ENCODE measurements around the gene TRABD. TPM values are rescaled to one million over a fixed set of nuclear protein-coding genes. Genes with fewer than 3 reads are reported as not detected.
A peak's percentile ranks its signal among the peaks of the same experiment; 100 is the strongest.

Gene TRABD
- total RNA-seq, 1 donor from 2014 or later: 40.3 TPM

DNA sequence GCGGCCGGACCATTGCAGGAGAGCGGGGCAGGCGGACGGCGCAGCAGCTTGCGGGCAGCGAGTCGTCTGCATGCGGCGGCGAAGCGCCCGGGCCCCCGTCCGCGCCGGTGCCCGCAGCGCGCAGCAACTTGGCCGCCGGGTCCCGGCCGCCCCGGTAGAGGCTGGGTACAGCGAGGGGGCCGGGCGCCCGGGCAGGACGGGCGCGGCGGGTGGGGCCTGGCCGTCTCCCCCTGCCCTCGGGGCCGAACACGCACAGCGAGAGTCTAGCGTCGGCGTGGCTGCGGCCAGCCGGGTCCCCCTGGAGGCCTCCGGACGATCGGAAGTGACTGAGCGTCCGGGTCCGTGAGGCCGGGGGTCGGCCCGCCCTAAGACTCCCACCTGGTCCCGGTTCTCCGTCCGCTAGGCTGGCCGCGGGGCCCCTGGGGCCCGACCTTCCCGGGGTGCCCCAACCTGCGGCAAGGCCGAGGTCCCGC, 775 bp upstream of the TRABD start:
- no peaks in the 10 kb centered on the region for H3K27me3 ChIP-seq
- peaks cover 50% of the 10 kb centered on the region for H3K4me1 ChIP-seq
- H3K9me3 ChIP-seq: no peaks in the 10 kb centered on the region
- no peak for DNase-seq (ENCODE audit: extremely low spot score in 2 of 2)
- TF ChIP-seq POLR2A (IDR thresholded peaks at IDR 0.05) (no peak), POLR2AphosphoS5 (IDR thresholded peaks at IDR 0.05; ENCODE audit: insufficient read depth in 1 of 2, low read depth in 1 of 2) (no peak)
- TF ChIP-seq, protein P1, sequence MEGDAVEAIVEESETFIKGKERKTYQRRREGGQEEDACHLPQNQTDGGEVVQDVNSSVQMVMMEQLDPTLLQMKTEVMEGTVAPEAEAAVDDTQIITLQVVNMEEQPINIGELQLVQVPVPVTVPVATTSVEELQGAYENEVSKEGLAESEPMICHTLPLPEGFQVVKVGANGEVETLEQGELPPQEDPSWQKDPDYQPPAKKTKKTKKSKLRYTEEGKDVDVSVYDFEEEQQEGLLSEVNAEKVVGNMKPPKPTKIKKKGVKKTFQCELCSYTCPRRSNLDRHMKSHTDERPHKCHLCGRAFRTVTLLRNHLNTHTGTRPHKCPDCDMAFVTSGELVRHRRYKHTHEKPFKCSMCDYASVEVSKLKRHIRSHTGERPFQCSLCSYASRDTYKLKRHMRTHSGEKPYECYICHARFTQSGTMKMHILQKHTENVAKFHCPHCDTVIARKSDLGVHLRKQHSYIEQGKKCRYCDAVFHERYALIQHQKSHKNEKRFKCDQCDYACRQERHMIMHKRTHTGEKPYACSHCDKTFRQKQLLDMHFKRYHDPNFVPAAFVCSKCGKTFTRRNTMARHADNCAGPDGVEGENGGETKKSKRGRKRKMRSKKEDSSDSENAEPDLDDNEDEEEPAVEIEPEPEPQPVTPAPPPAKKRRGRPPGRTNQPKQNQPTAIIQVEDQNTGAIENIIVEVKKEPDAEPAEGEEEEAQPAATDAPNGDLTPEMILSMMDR (IDR thresholded peaks at IDR 0.05): no peak
- H3K4me3 ChIP-seq: peak overlapping the region; percentile 65 to 78
- peak overlapping the region; percentile 63 for H3K27ac ChIP-seq
- intact Hi-C loops (cut with DNase I): no loop called here
- no peaks in the 10 kb centered on the region for H3K36me3 ChIP-seq

DNA sequence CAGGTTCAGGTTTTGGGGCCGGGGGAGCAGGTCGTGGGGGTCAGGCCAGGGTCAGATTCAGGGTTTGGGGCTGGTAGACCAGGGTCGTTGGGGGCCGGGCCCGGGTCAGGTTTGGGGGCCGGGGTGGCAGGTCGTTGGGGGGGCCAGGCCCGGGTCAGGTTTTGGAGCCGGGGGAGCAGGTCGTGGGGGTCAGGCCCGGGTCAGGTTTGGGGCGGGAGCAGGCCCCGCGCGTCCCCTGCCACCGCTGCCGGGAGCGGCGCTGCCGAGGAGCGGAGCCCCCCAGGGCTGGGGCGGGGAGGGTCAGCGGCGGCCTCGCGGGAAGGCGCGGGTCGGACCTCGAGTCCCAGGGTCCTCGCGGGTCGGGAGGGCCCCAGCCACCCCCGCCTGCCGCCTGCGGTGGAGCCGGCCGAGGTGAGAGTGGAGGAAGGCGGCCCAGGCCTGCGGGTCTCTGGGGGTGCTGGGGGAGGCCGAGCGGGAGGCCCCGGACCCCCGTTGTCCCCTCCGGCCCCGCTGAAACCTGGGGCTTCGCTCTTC, 535 bp downstream of the TRABD start:
- H3K27me3 ChIP-seq: no peaks in the 10 kb centered on the region
- H3K9me3 ChIP-seq: no peaks in the 10 kb centered on the region
- no peaks in the 10 kb centered on the region for H3K36me3 ChIP-seq
- TF ChIP-seq POLR2AphosphoS5 (IDR thresholded peaks at IDR 0.05; ENCODE audit: insufficient read depth in 1 of 2, low read depth in 1 of 2): no peak
- TF ChIP-seq, protein P1 (IDR thresholded peaks at IDR 0.05): no peak
- no peak for TF ChIP-seq POLR2A (IDR thresholded peaks at IDR 0.05)
- peaks cover 62% of the 10 kb centered on the region for H3K4me1 ChIP-seq
- H3K27ac ChIP-seq: peak overlapping the region; percentile 75
- DNase-seq (ENCODE audit: extremely low spot score in 2 of 2): no peak
- H3K4me3 ChIP-seq: peak overlapping the region; percentile 65 to 78
- intact Hi-C loops (cut with DNase I): no loop called here

DNA sequence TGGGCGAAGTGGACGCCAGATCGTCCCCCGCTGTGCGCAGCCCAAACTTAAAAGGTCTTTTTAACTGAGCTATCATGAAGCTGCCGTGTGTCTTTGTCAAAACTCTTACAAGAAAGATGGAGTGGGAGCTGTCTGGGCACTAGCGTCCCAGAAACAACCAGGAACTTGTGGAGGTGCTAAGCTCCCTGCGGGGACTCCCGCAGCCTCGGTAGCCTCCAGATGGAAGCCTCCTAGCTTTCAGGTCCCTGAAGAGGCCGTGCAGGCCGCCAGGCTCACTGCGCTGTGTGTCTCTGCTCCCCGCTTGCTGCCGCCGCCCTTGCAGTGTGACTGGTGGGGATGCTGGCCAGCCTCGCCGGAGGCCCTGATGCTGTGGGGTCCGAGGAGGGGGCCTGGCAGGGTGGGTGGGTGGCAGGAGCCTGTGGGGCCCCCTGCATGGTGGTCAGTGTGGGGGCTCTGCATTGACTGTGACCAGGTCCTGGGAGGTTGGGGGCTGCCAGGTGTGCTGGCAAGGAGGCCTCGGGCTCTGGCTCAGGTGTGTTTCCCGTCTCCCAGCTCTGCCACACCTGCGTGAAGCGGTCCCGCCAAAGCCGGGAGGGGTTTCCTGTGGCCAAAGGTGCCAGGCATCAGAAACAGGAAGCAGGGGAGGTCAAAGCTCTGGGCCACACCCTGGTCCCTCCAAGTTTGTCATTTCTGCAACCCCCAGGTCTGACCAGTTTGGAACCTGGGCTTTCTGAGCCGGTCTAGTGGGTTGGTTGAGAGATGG, 1.2 kb downstream of the TRABD start:
- peaks cover 69% of the 10 kb centered on the region for H3K4me1 ChIP-seq

GRCh38 chr22:50188356-50188755, 2.6 kb downstream of the TRABD start:
- Histone ChIP-seq H3K4me1 (peaks cover 82% of the 10 kb centered on the region), H3K9me3 (no peaks in the 10 kb centered on the region), H3K27ac (peak overlapping the region; percentile 89), H3K27me3 (no peaks in the 10 kb centered on the region), H3K36me3 (no peaks in the 10 kb centered on the region), H3K4me3 (no peak overlapping the region)
- intact Hi-C loops (cut with DNase I): no loop called here
- DNase-seq (ENCODE audit: extremely low spot score in 2 of 2): no peak
- TF ChIP-seq POLR2AphosphoS5 (IDR thresholded peaks at IDR 0.05; ENCODE audit: insufficient read depth in 1 of 2, low read depth in 1 of 2) (no peak), POLR2A (IDR thresholded peaks at IDR 0.05) (no peak)
- TF ChIP-seq, protein P1 (IDR thresholded peaks at IDR 0.05): no peak

More for the DNA sequence above, 1.2 kb downstream of the TRABD start:
- TF ChIP-seq POLR2AphosphoS5 (IDR thresholded peaks at IDR 0.05; ENCODE audit: insufficient read depth in 1 of 2, low read depth in 1 of 2) (no peak), POLR2A (IDR thresholded peaks at IDR 0.05) (no peak)
- TF ChIP-seq, protein P1 (IDR thresholded peaks at IDR 0.05): no peak
- DNase-seq (ENCODE audit: extremely low spot score in 2 of 2): no peak
- intact Hi-C loops (cut with DNase I): no loop called here
- Histone ChIP-seq H3K27ac (peak overlapping the region; percentile 75), H3K27me3 (no peaks in the 10 kb centered on the region), H3K9me3 (no peaks in the 10 kb centered on the region), H3K4me3 (peak overlapping the region; percentile 65 to 78), H3K36me3 (no peaks in the 10 kb centered on the region)

Measured in vagina (tissue), 2 donors.